Measurements from ENCODE around the gene ZP3.
"Not testable (repeated sequence)": the region's sequence is repeated elsewhere in the genome, so short reads cannot be mapped to it uniquely, and the experiment has no call there.

ZP3 gene

DNA sequence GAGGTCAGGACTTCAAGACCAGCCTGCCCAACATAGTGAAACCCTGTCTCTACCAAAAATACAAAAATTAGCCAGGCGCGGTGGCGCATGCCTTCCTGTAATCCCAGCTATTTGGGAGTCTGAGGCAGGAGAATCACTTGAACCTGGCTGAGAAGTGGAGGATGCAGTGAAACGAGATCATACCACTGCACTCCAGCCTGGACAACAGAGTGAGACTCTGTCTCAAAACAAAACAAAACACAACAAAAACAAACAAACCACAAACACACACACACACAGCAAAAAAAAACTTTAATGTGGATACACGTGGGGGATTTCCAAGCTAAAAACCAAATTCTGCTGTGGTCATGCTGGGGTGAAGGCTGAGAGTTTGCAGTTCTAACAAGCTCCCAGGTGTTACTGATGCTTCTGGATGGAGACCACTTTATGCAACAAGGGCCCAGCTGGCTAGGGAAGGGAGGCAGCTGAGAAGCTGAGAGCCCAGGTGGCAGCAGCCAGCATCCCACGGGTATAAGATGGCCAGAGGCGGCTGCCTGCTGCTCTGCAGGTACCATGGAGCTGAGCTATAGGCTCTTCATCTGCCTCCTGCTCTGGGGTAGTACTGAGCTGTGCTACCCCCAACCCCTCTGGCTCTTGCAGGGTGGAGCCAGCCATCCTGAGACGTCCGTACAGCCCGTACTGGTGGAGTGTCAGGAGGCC is at the start of gene ZP3:
ZP3 (plus strand) TSS at position 538 of the 699 bp plus-strand sequence; CDS start at position 553, 15 bp downstream.
- no peak for DNase-seq

DNA sequence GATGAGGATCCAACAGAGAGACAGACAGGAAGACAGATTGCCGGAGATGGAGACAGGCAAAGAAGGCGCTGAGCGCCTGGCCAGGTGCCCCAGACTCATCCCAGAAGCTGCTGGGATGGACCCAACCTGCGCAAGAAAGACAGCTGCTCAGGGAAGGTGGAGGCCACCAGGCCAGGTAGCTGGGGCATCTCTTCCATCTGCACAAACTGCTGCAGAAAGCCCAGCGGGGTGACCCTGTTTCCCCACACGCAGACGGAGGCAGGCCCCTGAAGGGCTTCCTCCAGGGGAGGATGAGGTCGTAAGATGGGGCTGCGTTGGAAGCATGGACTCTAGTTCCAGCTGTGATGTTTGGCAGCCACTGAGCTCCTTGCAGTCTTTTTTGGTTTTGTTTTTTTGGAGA is 49.5 kb upstream of the ZP3 start:
- no peak for DNase-seq

GRCh38 chr7:76377186-76377918 is 47.4 kb upstream of the ZP3 start:
- peak; percentile 36 for DNase-seq

DNA sequence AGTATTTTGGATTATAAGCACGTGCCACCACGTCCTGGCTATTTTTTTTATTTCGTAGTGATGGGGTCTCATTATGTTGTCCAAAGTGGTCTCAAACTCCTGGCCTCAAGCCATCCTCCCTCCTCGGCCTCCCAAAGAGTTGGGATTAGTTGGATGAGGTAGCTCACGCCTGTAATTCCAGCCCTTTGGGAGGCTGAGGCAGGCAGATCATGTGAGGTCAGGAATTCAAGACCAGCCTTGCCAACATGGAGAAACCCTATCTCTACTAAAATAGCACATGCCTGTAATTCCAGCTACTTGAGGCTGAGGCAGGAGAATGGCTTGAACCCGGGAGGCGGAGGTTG is 44.2 kb upstream of the ZP3 start:
- DNase-seq: no peak

- DNase-seq: no peak
Observed at GRCh38 chr7:76381814-76382213, 42.9 kb upstream of the ZP3 start.

DNA sequence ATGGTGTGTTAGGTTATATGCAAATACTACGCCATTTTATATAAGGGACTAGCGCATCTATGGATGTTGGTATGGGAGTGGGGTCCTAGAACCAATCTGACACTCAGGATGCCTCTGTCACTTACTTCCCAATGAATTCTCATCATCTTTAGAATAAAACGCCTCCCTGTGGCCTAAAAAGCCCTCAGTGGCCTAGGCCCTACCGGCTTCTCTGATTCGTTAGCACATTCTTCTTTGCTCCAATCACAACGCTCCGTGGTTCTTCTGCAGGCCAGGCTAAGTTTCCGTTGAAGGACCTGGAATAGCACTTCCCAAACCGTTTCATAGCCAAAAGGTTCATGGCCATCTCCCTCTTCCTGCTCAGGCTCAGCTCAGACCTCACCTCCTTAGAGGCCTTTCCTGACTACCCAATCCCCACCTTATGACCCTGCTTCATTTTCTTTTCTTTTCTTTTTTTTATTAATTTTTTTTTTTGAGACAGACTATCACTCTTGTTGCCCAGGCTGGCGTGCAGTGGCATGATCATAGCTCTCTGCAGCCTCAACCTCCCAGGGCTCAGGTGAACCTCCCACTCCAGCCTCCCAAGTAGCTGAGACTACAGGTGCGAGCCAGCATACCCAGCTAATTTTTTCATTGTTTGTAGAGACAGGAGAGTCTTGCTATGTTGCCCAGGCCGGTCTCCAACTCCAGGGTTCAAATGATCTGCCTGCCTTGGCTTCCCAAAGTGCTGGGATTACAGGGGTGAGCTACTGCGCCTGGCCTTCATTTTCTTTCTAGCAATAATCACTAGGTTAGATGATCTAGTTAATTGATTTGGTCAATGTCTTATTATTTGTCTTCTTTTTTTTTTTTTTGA is 41.4 kb upstream of the ZP3 start:
- no peak for DNase-seq

DNA sequence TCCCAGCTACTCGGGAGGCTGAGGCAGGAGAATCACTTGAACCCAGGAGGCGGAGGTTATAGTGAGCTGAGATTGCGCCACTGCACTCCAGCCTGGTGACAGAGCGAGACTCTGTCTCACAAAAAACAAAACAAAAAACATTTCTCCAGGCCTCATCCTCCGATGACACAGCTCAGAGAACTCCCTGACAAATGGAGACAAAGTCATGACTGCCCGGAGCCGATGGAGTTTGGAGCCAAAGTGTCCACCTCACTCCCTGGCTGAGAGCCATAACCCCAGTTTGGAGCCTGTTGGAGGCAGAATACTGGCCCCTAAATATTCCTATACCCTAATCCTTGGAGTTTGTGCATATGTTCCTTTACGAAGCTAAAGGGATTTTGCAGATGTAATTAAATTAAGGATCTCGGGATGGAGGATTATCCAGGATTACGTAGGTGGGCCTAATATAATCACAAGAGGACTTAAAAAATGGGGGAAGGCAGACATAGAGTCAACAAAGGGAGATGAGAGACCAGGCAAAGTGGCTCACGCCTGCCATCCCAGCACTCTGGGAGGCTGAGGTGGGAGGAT is 38.0 kb upstream of the ZP3 start:
- no peak for DNase-seq

DNA sequence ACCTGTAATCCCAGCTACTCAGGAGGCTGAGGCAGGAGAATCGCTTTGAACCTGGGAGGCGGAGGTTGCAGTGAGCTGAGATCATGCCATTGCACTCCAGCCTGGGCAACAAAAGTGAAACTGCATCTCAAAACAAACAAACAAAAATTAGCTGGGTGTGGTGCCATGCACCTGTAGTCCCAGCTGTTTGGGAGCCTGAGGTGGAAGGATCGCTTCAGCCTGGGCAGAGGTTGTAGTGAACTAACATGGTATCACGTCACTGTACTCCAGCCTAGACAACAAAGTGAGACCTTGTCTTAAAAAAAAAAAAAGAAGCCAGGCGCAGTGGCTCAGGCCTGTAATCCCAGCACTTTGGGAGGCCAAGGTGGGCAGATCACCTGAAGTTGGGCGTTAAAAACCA is 37.0 kb upstream of the ZP3 start:
- not testable (repeated sequence) for DNase-seq

- DNase-seq: no peak
Observed at GRCh38 chr7:76390092-76390491, 34.7 kb upstream of the ZP3 start.

GRCh38 chr7:76392531-76393115 is 32.1 kb upstream of the ZP3 start:
- DNase-seq: no peak

DNA sequence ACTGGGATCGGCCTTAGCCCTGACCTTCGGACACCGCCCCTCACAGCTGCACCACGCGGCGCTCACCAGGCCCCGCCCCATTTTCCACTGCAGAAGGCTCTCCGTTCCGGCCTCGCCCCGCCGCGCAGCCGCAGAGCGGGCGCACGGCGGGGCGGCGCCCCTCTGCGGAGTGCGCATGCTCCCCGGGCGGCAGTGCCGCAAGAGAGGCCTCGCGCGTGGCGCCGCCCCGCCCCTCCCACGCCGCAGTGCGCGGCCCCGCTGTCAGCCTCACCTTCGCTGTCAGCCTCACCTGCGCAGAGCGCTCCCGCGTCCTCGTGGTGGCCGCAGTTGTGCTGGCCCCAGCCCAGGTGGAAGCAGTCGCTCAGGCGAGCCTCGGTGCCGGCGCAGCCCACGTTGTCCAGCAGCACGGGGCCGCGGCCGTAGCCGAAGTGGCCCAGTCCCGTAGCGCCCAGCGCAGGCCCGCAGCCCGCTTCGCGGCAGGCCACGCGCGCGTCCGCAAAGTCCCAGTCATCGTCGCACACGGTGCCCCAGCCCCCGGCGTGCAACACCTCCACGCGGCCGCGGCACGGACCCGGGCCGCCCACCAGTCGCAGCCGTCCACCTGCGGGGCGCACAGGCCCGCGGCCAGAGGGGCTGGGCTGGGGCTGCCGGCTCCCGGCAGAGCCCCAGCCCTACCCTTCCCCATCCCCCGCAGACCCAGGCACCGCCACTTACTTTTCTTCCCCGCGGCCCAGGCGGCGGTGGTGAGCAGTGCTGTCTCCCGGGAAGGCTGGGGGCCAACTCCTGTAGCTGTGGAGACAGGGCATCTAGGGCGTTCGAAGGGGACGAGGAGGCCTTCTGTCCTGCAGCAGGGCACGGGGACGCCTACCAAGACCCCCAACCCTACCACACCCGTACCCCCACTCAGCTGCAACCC is 31.4 kb upstream of the ZP3 start:
- peak; percentile 79 for DNase-seq

- DNase-seq: no peak
Observed at GRCh38 chr7:76394957-76395356, 29.8 kb upstream of the ZP3 start.

DNA sequence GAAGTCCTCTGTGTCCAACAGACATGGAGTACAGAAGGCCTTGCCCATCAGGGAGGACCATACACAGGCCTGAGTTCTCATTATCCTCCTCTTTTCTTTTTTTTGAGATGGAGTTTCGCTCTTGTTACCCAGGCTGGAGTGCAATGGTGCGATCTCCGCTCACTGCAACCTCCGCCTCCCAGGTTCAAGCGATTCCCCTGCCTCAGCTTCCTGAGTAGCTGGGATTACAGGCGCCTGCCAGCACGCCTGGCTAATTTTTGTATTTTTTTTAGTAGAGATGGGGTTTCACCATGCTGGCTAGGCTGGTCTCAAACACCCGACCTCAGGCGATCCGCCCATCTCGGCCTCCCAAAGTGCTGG is 29.2 kb upstream of the ZP3 start:
- not testable (repeated sequence) for DNase-seq

GRCh38 chr7:76395965-76396726 is 28.6 kb upstream of the ZP3 start:
- no peak for DNase-seq

- no peak for DNase-seq
Observed at GRCh38 chr7:76396864-76397263, 27.9 kb upstream of the ZP3 start.

GRCh38 chr7:76397409-76398183 is 27.2 kb upstream of the ZP3 start:
- DNase-seq: peak; percentile 42

- no peak for DNase-seq
Observed at GRCh38 chr7:76400248-76400647, 24.5 kb upstream of the ZP3 start.

- not testable (repeated sequence) for DNase-seq
Observed at GRCh38 chr7:76403097-76403496, 21.7 kb upstream of the ZP3 start.

DNA sequence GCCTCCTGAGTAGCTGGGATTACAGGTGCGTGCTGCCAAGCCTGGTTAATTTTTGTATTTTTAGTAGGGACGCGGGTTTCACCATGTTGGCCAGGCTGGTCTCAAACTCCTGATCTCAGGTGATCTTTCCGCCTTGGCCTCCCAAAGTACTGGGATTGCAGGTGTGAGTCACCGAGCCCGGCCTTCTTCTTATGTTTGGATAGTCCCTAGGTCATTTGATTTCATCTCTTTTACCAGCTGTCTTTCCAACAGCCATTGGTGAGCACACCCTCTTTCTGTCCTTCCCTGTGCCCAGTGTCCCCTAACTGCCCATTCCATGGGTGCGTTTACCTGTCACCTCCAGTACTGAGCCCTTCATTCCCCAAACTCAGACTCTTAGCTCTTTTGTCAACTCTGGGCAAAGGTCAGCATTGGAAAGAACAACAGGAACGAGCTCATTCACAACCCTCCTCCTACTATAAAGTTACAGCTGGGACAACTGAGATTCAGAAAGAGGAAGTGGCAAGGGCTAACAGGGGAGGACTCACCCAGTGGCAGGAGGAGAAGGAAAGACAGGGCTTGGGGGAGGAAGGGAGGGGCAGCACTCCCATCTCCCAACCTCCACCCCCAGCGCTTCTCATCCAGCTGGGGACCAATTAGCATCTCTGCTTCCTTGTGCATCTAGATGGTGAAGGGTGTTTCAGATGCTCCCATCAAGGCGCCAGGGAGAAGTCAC is 20.8 kb upstream of the ZP3 start:
- no peak for DNase-seq

DNA sequence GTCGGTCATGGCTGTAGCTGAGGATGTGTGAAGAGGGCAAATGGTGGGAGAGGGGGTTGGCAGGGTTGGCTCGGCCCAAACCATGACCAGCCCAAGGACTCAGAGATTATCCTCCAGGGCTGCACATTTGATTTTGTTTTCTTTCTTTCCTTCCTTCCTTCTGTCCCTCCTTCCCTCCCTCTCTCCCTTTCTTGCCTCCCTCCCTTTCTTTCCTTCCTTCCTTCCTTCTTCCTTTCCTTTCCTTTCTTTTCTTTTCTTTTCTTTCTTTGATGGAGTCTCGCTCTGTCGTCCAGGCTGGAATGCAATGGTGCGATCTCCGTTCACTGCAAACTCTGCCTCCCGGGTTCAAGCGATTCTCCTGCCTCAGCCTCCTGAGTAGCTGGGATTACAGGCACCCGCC is 19.0 kb upstream of the ZP3 start:
- DNase-seq: no peak

All from SHP77 treated with DMSO at 0.1 percent for 48 hours (cell line).